Measurements from ENCODE around the gene WDR48. TPM values are rescaled to one million over a fixed set of nuclear protein-coding genes. Genes with fewer than 3 reads are reported as not detected.

WDR48 gene
- polyA plus RNA-seq, 1 donor (not counting 4 experiments of a cell fraction or from before 2014, with no cell fraction given): 29.7 TPM

GRCh38 chr3:39118931-39119660 is 67.3 kb downstream of the WDR48 start:
- dilution Hi-C loops (cut with MboI; ENCODE audit: extremely low pct_ligation_motif_present, low sequenced_read_pairs): no loop called here
- TF ChIP-seq EZH2 (IDR thresholded peaks at IDR 0.05; ENCODE audit: low read length) (no peak), CTCF (optimal IDR thresholded peaks at IDR 0.05 in 1 of 3, IDR thresholded peaks at IDR 0.05 in 1 of 3, conservative IDR thresholded peaks at IDR 0.05 in 1 of 3; ENCODE audit: extremely low read depth in 1 of 3, insufficient read depth in 2 of 3, low read length in 3 of 3) (no peak)
- no peaks in the 10 kb centered on the region for H3K9me3 ChIP-seq (ENCODE audit: control insufficient read depth, low read depth, low read length)
- H3K79me2 ChIP-seq (ENCODE audit: control insufficient read depth, insufficient read depth, low read length): no peaks in the 10 kb centered on the region
- no peaks in the 10 kb centered on the region for H3K36me3 ChIP-seq (ENCODE audit: control insufficient read depth in 2 of 2, extremely low read depth in 1 of 2, insufficient read depth in 2 of 2, low read length in 2 of 2)
- H3K9me1 ChIP-seq (ENCODE audit: control insufficient read depth, extremely low read depth, insufficient read depth, low read length): no peaks in the 10 kb centered on the region
- no peak overlapping the region for H3K9ac ChIP-seq (ENCODE audit: control insufficient read depth, extremely low read depth, insufficient read depth, low read length)
- FAIRE-seq (no peak), DNase-seq (ENCODE audit: low read depth, low spot score) (no peak)
- no peaks in the 10 kb centered on the region for H4K20me1 ChIP-seq (ENCODE audit: control insufficient read depth, extremely low read depth, insufficient read depth, low read length)
- no peaks in the 10 kb centered on the region for H3K27me3 ChIP-seq (ENCODE audit: control insufficient read depth, extremely low read depth, insufficient read depth, low read length)
- no peaks in the 10 kb centered on the region for H3K4me1 ChIP-seq (ENCODE audit: control insufficient read depth, extremely low read depth, insufficient read depth, low read length)
- no peak overlapping the region for H3K27ac ChIP-seq (ENCODE audit: control insufficient read depth, insufficient read depth, low read length)
- no peak overlapping the region for H3K4me2 ChIP-seq (ENCODE audit: control insufficient read depth, extremely low read depth, insufficient read depth, low read depth, low read length)
- no peak overlapping the region for H2AFZ ChIP-seq (ENCODE audit: control insufficient read depth, low read length)
- H3K4me3 ChIP-seq (ENCODE audit: control insufficient read depth in 2 of 3, extremely low read depth in 1 of 3, insufficient read depth in 2 of 3, low read depth in 1 of 3, low read length in 3 of 3): no peak overlapping the region

- H3K9me1 ChIP-seq (ENCODE audit: control insufficient read depth, extremely low read depth, insufficient read depth, low read length): no peaks in the 10 kb centered on the region
- H3K4me1 ChIP-seq (ENCODE audit: control insufficient read depth, extremely low read depth, insufficient read depth, low read length): peaks cover 13% of the 10 kb centered on the region
- H4K20me1 ChIP-seq (ENCODE audit: control insufficient read depth, extremely low read depth, insufficient read depth, low read length): no peaks in the 10 kb centered on the region
- H3K27ac ChIP-seq (ENCODE audit: control insufficient read depth, insufficient read depth, low read length): no peak overlapping the region
- H3K36me3 ChIP-seq (ENCODE audit: control insufficient read depth in 2 of 2, extremely low read depth in 1 of 2, insufficient read depth in 2 of 2, low read length in 2 of 2): no peaks in the 10 kb centered on the region
- no peak overlapping the region for H3K9ac ChIP-seq (ENCODE audit: control insufficient read depth, extremely low read depth, insufficient read depth, low read length)
- no peak overlapping the region for H3K4me2 ChIP-seq (ENCODE audit: control insufficient read depth, extremely low read depth, insufficient read depth, low read depth, low read length)
- H3K27me3 ChIP-seq (ENCODE audit: control insufficient read depth, extremely low read depth, insufficient read depth, low read length): no peaks in the 10 kb centered on the region
- H2AFZ ChIP-seq (ENCODE audit: control insufficient read depth, low read length): no peak overlapping the region
- TF ChIP-seq EZH2 (IDR thresholded peaks at IDR 0.05; ENCODE audit: low read length): no peak
- no peak for TF ChIP-seq CTCF (optimal IDR thresholded peaks at IDR 0.05 in 1 of 3, IDR thresholded peaks at IDR 0.05 in 1 of 3, conservative IDR thresholded peaks at IDR 0.05 in 1 of 3; ENCODE audit: extremely low read depth in 1 of 3, insufficient read depth in 2 of 3, low read length in 3 of 3)
- DNase-seq (ENCODE audit: low read depth, low spot score) (no peak), FAIRE-seq (no peak)
- no peaks in the 10 kb centered on the region for H3K79me2 ChIP-seq (ENCODE audit: control insufficient read depth, insufficient read depth, low read length)
- no peaks in the 10 kb centered on the region for H3K9me3 ChIP-seq (ENCODE audit: control insufficient read depth, low read depth, low read length)
- dilution Hi-C loops (cut with MboI; ENCODE audit: extremely low pct_ligation_motif_present, low sequenced_read_pairs): no loop called here
- H3K4me3 ChIP-seq (ENCODE audit: control insufficient read depth in 2 of 3, extremely low read depth in 1 of 3, insufficient read depth in 2 of 3, low read depth in 1 of 3, low read length in 3 of 3): no peak overlapping the region
Measured at GRCh38 chr3:39121621-39122020, 69.8 kb downstream of the WDR48 start.
